ENCODE results near the gene GPR37. TPM values are rescaled to one million over a fixed set of nuclear protein-coding genes. Genes with fewer than 3 reads are reported as not detected.

The GPR37 gene
- total RNA-seq, 1 experiment from 2014 or later: 1.3 TPM

DNA sequence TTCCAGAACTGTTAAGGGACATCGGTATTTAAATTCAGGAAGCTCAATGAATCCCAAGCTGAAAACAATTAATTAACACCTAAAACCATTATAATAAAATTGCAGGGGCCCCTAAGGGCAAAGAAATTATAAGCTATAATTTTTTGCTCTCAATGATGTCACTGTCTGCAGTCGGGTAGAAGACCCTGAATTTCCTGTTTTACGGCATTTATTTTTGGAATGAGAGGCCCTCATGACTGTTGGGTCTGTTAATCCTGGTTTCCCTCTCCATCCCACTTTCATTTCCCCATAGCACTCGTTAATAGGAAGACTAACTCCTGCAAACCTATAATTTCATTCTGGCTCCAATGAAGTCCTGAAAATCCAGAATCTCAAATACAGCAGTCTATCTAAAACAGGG lies 25.8 kb upstream of the GPR37 start:
- intact Hi-C loops (cut with micrococcal nuclease; ENCODE audit: unreplicated experiment): no loop called here
- H3K36me3 ChIP-seq (ENCODE audit: control insufficient read depth, insufficient read depth, low read length): no peaks in the 10 kb centered on the region
- CTCF ChIA-PET: no interaction called here
- POLR2A ChIA-PET: no interaction called here
- TF ChIP-seq, protein P1, sequence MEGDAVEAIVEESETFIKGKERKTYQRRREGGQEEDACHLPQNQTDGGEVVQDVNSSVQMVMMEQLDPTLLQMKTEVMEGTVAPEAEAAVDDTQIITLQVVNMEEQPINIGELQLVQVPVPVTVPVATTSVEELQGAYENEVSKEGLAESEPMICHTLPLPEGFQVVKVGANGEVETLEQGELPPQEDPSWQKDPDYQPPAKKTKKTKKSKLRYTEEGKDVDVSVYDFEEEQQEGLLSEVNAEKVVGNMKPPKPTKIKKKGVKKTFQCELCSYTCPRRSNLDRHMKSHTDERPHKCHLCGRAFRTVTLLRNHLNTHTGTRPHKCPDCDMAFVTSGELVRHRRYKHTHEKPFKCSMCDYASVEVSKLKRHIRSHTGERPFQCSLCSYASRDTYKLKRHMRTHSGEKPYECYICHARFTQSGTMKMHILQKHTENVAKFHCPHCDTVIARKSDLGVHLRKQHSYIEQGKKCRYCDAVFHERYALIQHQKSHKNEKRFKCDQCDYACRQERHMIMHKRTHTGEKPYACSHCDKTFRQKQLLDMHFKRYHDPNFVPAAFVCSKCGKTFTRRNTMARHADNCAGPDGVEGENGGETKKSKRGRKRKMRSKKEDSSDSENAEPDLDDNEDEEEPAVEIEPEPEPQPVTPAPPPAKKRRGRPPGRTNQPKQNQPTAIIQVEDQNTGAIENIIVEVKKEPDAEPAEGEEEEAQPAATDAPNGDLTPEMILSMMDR (IDR thresholded peaks at IDR 0.05): no peak
- TF ChIP-seq, protein P2, sequence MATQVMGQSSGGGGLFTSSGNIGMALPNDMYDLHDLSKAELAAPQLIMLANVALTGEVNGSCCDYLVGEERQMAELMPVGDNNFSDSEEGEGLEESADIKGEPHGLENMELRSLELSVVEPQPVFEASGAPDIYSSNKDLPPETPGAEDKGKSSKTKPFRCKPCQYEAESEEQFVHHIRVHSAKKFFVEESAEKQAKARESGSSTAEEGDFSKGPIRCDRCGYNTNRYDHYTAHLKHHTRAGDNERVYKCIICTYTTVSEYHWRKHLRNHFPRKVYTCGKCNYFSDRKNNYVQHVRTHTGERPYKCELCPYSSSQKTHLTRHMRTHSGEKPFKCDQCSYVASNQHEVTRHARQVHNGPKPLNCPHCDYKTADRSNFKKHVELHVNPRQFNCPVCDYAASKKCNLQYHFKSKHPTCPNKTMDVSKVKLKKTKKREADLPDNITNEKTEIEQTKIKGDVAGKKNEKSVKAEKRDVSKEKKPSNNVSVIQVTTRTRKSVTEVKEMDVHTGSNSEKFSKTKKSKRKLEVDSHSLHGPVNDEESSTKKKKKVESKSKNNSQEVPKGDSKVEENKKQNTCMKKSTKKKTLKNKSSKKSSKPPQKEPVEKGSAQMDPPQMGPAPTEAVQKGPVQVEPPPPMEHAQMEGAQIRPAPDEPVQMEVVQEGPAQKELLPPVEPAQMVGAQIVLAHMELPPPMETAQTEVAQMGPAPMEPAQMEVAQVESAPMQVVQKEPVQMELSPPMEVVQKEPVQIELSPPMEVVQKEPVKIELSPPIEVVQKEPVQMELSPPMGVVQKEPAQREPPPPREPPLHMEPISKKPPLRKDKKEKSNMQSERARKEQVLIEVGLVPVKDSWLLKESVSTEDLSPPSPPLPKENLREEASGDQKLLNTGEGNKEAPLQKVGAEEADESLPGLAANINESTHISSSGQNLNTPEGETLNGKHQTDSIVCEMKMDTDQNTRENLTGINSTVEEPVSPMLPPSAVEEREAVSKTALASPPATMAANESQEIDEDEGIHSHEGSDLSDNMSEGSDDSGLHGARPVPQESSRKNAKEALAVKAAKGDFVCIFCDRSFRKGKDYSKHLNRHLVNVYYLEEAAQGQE (IDR thresholded peaks at IDR 0.05; ENCODE audit: insufficient read depth in 1 of 2, low read depth in 2 of 2, low read length in 1 of 2): no peak
- TF ChIP-seq TCF7L2 (IDR thresholded peaks at IDR 0.05; ENCODE audit: low read depth, low read length): no peak
- no peak for TF ChIP-seq SIN3A (IDR thresholded peaks at IDR 0.05; ENCODE audit: borderline replicate concordance, insufficient read depth, low read depth, low read length)
- no peak for TF ChIP-seq POLR2AphosphoS5 (IDR thresholded peaks at IDR 0.05; ENCODE audit: low read depth, low read length)
- in situ Hi-C loops (cut with HindIII; ENCODE audit: low pct_unique_long_range_greater_than_20kb, low sequenced_read_pairs): no loop called here
- peaks cover 2% of the 10 kb centered on the region; the same call in 1 of the 2 replicates for H3K27me3 ChIP-seq (ENCODE audit: control insufficient read depth, insufficient read depth, low read length)
- DNase-seq (ENCODE audit: low read depth, low spot score) (no peak), ATAC-seq (no peak)
- no peaks in the 10 kb centered on the region for H3K4me1 ChIP-seq (ENCODE audit: control insufficient read depth, insufficient read depth, low read length)
- no peak overlapping the region for H3K4me3 ChIP-seq (ENCODE audit: low read depth in 2 of 2, low read length in 2 of 2)
- BruUV-seq (replicated peaks): no TSS peak
- H3K9me3 ChIP-seq (ENCODE audit: control insufficient read depth, insufficient read depth, low read depth, low read length): no peaks in the 10 kb centered on the region
- H3K27ac ChIP-seq (ENCODE audit: low read length): no peak overlapping the region

DNA sequence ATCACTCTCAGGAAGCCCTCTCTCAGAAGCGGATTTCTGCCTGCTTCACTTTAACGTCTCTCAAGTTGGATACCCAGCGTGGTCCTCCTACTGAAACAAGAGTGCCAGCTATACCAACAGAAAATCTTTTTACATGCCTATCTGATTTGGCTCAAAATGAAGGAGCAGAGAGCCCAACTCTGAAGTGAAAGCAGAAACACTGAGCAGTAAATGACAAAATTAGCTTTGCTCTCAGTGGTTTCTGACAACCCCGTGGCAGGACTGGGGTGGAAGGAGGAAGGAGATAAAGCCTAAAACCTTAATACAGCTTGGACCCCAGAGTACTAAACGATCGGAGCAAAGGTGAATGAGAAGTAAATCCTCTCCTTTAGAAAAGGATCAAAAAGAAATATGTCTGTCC lies 25.1 kb upstream of the GPR37 start:
- ChIA-PET CTCF (no interaction called here), POLR2A (no interaction called here)
- intact Hi-C loops (cut with micrococcal nuclease; ENCODE audit: unreplicated experiment) (no loop called here), in situ Hi-C loops (cut with HindIII; ENCODE audit: low pct_unique_long_range_greater_than_20kb, low sequenced_read_pairs) (no loop called here)
- no peak for DNase-seq (ENCODE audit: low read depth, low spot score)
- BruUV-seq (replicated peaks): no TSS peak
- Histone ChIP-seq H3K36me3 (ENCODE audit: control insufficient read depth, insufficient read depth, low read length) (no peaks in the 10 kb centered on the region), H3K27me3 (ENCODE audit: control insufficient read depth, insufficient read depth, low read length) (peaks cover 2% of the 10 kb centered on the region; the same call in 1 of the 2 replicates), H3K4me3 (ENCODE audit: low read depth in 2 of 2, low read length in 2 of 2) (peak overlapping the region in 1 of 2 experiments; percentile 7; a peak in 1 of 4 replicates), H3K27ac (ENCODE audit: low read length) (no peak overlapping the region), H3K9me3 (ENCODE audit: control insufficient read depth, insufficient read depth, low read depth, low read length) (no peaks in the 10 kb centered on the region), H3K4me1 (ENCODE audit: control insufficient read depth, insufficient read depth, low read length) (no peaks in the 10 kb centered on the region)
- ATAC-seq: no peak
- TF ChIP-seq POLR2AphosphoS5 (IDR thresholded peaks at IDR 0.05; ENCODE audit: low read depth, low read length) (no peak), SIN3A (IDR thresholded peaks at IDR 0.05; ENCODE audit: borderline replicate concordance, insufficient read depth, low read depth, low read length) (no peak), TCF7L2 (IDR thresholded peaks at IDR 0.05; ENCODE audit: low read depth, low read length) (no peak)
- TF ChIP-seq, protein P2 (IDR thresholded peaks at IDR 0.05; ENCODE audit: insufficient read depth in 1 of 2, low read depth in 2 of 2, low read length in 1 of 2): no peak
- TF ChIP-seq, protein P1 (IDR thresholded peaks at IDR 0.05): no peak

Data from Panc1 (cell line).